ENCODE results near the gene FAF1. TPM values are rescaled to one million over a fixed set of nuclear protein-coding genes. Genes with fewer than 3 reads are reported as not detected.

The FAF1 gene
- total and polyA plus RNA-seq, 2 donors (not counting 3 experiments of a cell fraction or from before 2014, with no cell fraction given), result 9.0 to 57.6 TPM

- intact Hi-C loops (cut with micrococcal nuclease), result loop anchor here (5.0 kb wide), 1 partner anchor 551 kb away; no protein-coding TSS in a partner anchor
- FAIRE-seq (no peak), DNase-seq (ENCODE audit: low read depth, low spot score) (no peak)
- TF ChIP-seq GATA2 (IDR thresholded peaks at IDR 0.05; ENCODE audit: insufficient read depth, insufficient read length, low read depth, low read length) (no peak), FOS (IDR thresholded peaks at IDR 0.05; ENCODE audit: borderline replicate concordance, insufficient read depth, low read length) (no peak), MAX (IDR thresholded peaks at IDR 0.05; ENCODE audit: insufficient read depth, insufficient read length) (no peak), MYC (IDR thresholded peaks at IDR 0.05; ENCODE audit: low read depth, low read length) (no peak), POLR2A (IDR thresholded peaks at IDR 0.05; ENCODE audit: low read depth, low read length) (no peak), POLR2AphosphoS5 (IDR thresholded peaks at IDR 0.05; ENCODE audit: insufficient read depth, low read depth, low read length) (no peak), EZH2 (IDR thresholded peaks at IDR 0.05; ENCODE audit: borderline replicate concordance, low read depth, low read length, severe bottlenecking) (no peak), JUN (IDR thresholded peaks at IDR 0.05; ENCODE audit: borderline replicate concordance, insufficient read depth, insufficient read length, low read depth) (no peak), CTCF (IDR thresholded peaks at IDR 0.05; ENCODE audit: extremely low read depth in 1 of 2, insufficient read depth in 1 of 2, low read depth in 1 of 2, low read length in 2 of 2) (no peak)
- no TSS peak for BruUV-seq (replicated peaks)
- dilution Hi-C loops (cut with MboI; ENCODE audit: extremely low pct_ligation_motif_present, low sequenced_read_pairs), result no loop called here
- Histone ChIP-seq H3K4me1 (ENCODE audit: control insufficient read depth, extremely low read depth, insufficient read depth, low read length) (peaks cover 3% of the 10 kb centered on the region), H2AFZ (ENCODE audit: low read depth, low read length) (no peak overlapping the region), H3K9me3 (replicated peaks; ENCODE audit: control insufficient read depth, insufficient read depth, low read length) (no peaks in the 10 kb centered on the region), H3K9ac (replicated peaks; ENCODE audit: extremely low read depth, insufficient read depth, low read length) (no peak overlapping the region), H3K36me3 (ENCODE audit: control insufficient read depth in 2 of 2, extremely low read depth in 1 of 2, insufficient read depth in 2 of 2, low read length in 2 of 2) (no peaks in the 10 kb centered on the region), H4K20me1 (replicated peaks; ENCODE audit: control insufficient read depth, extremely low read depth, insufficient read depth, low read length) (no peaks in the 10 kb centered on the region), H3K27ac (ENCODE audit: insufficient read depth, low read depth, low read length) (no peak overlapping the region), H3K4me3 (replicated peaks in 1 of 3; ENCODE audit: insufficient read depth in 1 of 3, low read depth in 1 of 3, low read length in 3 of 3) (no peak overlapping the region), H3K9me1 (replicated peaks; ENCODE audit: control insufficient read depth, extremely low read depth, insufficient read depth, low read length) (no peaks in the 10 kb centered on the region), H3K79me2 (ENCODE audit: control insufficient read depth, insufficient read depth, low read length) (no peaks in the 10 kb centered on the region), H3K27me3 (ENCODE audit: control insufficient read depth in 2 of 2, insufficient read depth in 2 of 2, low read length in 2 of 2) (peaks cover 86 to 100% of the 10 kb centered on the region in 2 experiments), H3K4me2 (ENCODE audit: insufficient read depth, low read length) (no peak overlapping the region)
- ChIA-PET POLR2A (no interaction called here), CTCF (no interaction called here)
Measured at GRCh38 chr1:50426108-50426700, 533.9 kb downstream of the FAF1 start.
